Measurements from ENCODE around the gene HS3ST6.

DNA sequence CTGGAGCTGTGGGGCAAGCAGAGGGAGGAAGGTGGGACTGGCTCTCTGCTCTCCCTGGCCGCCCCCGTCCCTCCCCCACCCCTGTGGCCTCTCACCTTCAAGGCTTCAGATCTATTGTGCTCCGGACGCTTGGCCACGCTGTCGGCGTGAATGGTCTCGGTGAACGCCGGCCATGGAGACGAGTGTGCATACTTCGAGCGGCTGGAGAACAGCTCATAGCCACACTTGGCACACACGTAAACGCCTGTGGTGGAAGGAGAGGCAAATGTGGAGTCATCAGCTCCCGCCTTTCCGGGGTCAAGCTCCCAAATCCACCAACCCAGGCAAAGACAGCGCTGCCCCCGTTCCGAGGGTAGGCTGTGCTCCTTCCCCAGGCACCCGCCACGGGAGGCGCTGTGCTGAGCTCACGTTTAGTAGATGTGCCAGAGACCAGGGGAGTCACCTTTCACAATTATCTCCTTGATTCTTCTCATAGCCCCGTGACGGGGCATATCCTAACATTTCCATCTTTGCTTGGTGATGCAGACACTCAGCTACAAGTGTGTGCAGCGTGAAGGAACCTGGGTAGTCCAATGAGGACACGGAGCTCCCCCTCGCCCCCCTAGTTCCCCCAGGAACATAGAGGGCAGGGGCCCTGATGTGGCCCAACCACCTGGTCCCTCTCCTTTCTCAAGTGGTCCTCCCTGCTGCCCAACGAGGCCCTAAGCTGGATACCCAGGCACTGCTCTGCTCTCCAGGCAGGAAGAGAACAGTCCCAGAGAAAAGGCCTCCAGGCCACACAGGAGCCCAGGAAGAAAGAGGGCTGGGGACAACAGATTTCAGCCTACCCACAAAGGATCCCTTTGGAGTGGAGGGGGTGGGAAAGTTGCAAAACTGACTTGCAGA is 23.2 kb upstream of the HS3ST6 start:
- no peak for TF ChIP-seq POLR2AphosphoS5 (IDR thresholded peaks at IDR 0.05; ENCODE audit: borderline replicate concordance, low read depth, low read length)
- no peak for TF ChIP-seq EZH2 (IDR thresholded peaks at IDR 0.05)
